OCI-LY1 (cell line): ENCODE measurements around the gene VASP.

Source experiments
- H2AFZ ChIP-seq: fragments of 200-600 bp; sonication (generic), shearing (Covaris generic); 2 replicates; pipeline ENCODE4 v1.6.0; 2014; ENCODE audit warnings: antibody characterized with exemption, mild to moderate bottlenecking, low read length
- H3F3A ChIP-seq: fragments of 200-600 bp; sonication (generic), shearing (Covaris generic); 2 replicates; pipeline ENCODE4 v1.6.0; 2014; ENCODE audit warnings: mild to moderate bottlenecking, antibody characterized with exemption, low read length, moderate library complexity; ENCODE audit not compliant: insufficient read depth
- H3K27ac ChIP-seq: fragments of 200-600 bp; sonication (generic); 2 replicates; pipeline ENCODE4 v1.5.1; 2014; ENCODE audit warnings: low read length, mixed run types, mild to moderate bottlenecking, low read depth; ENCODE audit not compliant: poor library complexity, severe bottlenecking
- H3K27me3 ChIP-seq: fragments of 200-600 bp; sonication (generic); 2 replicates; pipeline ENCODE4 v1.6.0; 2014; ENCODE audit warnings: antibody characterized with exemption, mild to moderate bottlenecking, low read length, moderate library complexity; ENCODE audit not compliant: insufficient read depth
- H3K36me3 ChIP-seq: fragments of 200-600 bp; sonication (generic); 2 replicates; pipeline ENCODE4 v1.6.1; 2014; ENCODE audit warnings: mild to moderate bottlenecking, antibody characterized with exemption, low read length, moderate library complexity, mixed read lengths; ENCODE audit not compliant: insufficient read depth
- H3K4me1 ChIP-seq: fragments of 200-600 bp; sonication (generic); 2 replicates; pipeline ENCODE4 v1.5.1; 2014; ENCODE audit warnings: mild to moderate bottlenecking, low read length, moderate library complexity; ENCODE audit not compliant: insufficient read depth, severe bottlenecking
- H3K4me2 ChIP-seq: fragments of 200-600 bp; sonication (generic), shearing (Covaris generic); 2 replicates; pipeline ENCODE4 v1.6.1; 2014; ENCODE audit warnings: low read length
- H3K4me3 ChIP-seq: fragments of 200-600 bp; sonication (generic); 2 replicates; pipeline ENCODE4 v1.5.1; 2014; ENCODE audit warnings: low read length, low read depth, mild to moderate bottlenecking, mixed read lengths; ENCODE audit not compliant: poor library complexity, severe bottlenecking
- H3K79me2 ChIP-seq: fragments of 200-600 bp; shearing (Covaris generic); 2 replicates; pipeline ENCODE4 v1.6.1; 2016; ENCODE audit warnings: mixed run types, low read length, mixed read lengths; ENCODE audit not compliant: insufficient read depth
- H3K9ac ChIP-seq: fragments of 200-600 bp; sonication (generic), shearing (Covaris generic); 2 replicates; pipeline ENCODE4 v1.6.1; 2014; ENCODE audit warnings: mild to moderate bottlenecking, low read length, mixed read lengths
- H3K9me2 ChIP-seq: fragments of 200-600 bp; sonication (generic), shearing (Covaris generic); 2 replicates; pipeline ENCODE4 v1.6.1; 2014; ENCODE audit warnings: low read depth, mild to moderate bottlenecking, low read length, mixed read lengths
- H3K9me3 ChIP-seq: fragments of 200-600 bp; shearing (Covaris generic); 2 replicates; pipeline ENCODE4 v1.6.1; 2014; ENCODE audit warnings: low read length, mixed read lengths
- H4K20me1 ChIP-seq: fragments of 200-600 bp; sonication (generic), shearing (Covaris generic); 2 replicates; pipeline ENCODE4 v1.6.0; 2016; ENCODE audit warnings: mild to moderate bottlenecking, low read length; ENCODE audit not compliant: insufficient read depth
- EZH2 ChIP-seq: fragments of 200-600 bp; sonication (generic), shearing (Covaris generic); IDR thresholded peaks from 2 replicates; pipeline ENCODE4 v1.8.0; 2017; ENCODE audit warnings: borderline replicate concordance, mixed run types, mild to moderate bottlenecking, antibody characterized with exemption, low read length, moderate library complexity, mixed read lengths
- TF ChIP-seq, protein P1 (sequence below): fragments of 200-600 bp; sonication (generic), shearing (Covaris generic); IDR thresholded peaks from 2 replicates; pipeline ENCODE4 v1.5.1; 2017; ENCODE audit warnings: mild to moderate bottlenecking, antibody characterized with exemption, low read length, moderate library complexity, mixed read lengths

The VASP gene

GRCh38 chr19:45526143-45526542 is 18.9 kb downstream of the VASP start:
- H3K9me3 ChIP-seq, result no peaks in the 10 kb centered on the region
- no peaks in the 10 kb centered on the region for H3K79me2 ChIP-seq
- H3K27ac ChIP-seq, result no peak overlapping the region
- no peak overlapping the region for H3K4me3 ChIP-seq
- H3F3A ChIP-seq, result no peaks in the 10 kb centered on the region
- H3K27me3 ChIP-seq, result no peaks in the 10 kb centered on the region
- H3K36me3 ChIP-seq, result peaks cover 56% of the 10 kb centered on the region
- H3K9ac ChIP-seq, result no peak overlapping the region
- H4K20me1 ChIP-seq, result no peaks in the 10 kb centered on the region
- no peak overlapping the region for H3K4me2 ChIP-seq
- no peaks in the 10 kb centered on the region for H3K4me1 ChIP-seq
- no peak overlapping the region for H2AFZ ChIP-seq
- TF ChIP-seq, protein P1, sequence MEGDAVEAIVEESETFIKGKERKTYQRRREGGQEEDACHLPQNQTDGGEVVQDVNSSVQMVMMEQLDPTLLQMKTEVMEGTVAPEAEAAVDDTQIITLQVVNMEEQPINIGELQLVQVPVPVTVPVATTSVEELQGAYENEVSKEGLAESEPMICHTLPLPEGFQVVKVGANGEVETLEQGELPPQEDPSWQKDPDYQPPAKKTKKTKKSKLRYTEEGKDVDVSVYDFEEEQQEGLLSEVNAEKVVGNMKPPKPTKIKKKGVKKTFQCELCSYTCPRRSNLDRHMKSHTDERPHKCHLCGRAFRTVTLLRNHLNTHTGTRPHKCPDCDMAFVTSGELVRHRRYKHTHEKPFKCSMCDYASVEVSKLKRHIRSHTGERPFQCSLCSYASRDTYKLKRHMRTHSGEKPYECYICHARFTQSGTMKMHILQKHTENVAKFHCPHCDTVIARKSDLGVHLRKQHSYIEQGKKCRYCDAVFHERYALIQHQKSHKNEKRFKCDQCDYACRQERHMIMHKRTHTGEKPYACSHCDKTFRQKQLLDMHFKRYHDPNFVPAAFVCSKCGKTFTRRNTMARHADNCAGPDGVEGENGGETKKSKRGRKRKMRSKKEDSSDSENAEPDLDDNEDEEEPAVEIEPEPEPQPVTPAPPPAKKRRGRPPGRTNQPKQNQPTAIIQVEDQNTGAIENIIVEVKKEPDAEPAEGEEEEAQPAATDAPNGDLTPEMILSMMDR, result no peak
- no peak for TF ChIP-seq EZH2
- H3K9me2 ChIP-seq, result no peaks in the 10 kb centered on the region

- no peak overlapping the region for H3K4me2 ChIP-seq
- no peaks in the 10 kb centered on the region for H3K9me2 ChIP-seq
- no peak overlapping the region for H3K4me3 ChIP-seq
- H3F3A ChIP-seq, result no peaks in the 10 kb centered on the region
- no peaks in the 10 kb centered on the region for H3K27me3 ChIP-seq
- H3K9ac ChIP-seq, result no peak overlapping the region
- H2AFZ ChIP-seq, result no peak overlapping the region
- TF ChIP-seq EZH2, result no peak
- no peaks in the 10 kb centered on the region for H3K9me3 ChIP-seq
- no peaks in the 10 kb centered on the region for H4K20me1 ChIP-seq
- no peaks in the 10 kb centered on the region for H3K4me1 ChIP-seq
- H3K27ac ChIP-seq, result no peak overlapping the region
- H3K79me2 ChIP-seq, result no peaks in the 10 kb centered on the region
- H3K36me3 ChIP-seq, result peaks cover 49% of the 10 kb centered on the region
Observed at GRCh38 chr19:45526971-45527370, 19.7 kb downstream of the VASP start.

DNA sequence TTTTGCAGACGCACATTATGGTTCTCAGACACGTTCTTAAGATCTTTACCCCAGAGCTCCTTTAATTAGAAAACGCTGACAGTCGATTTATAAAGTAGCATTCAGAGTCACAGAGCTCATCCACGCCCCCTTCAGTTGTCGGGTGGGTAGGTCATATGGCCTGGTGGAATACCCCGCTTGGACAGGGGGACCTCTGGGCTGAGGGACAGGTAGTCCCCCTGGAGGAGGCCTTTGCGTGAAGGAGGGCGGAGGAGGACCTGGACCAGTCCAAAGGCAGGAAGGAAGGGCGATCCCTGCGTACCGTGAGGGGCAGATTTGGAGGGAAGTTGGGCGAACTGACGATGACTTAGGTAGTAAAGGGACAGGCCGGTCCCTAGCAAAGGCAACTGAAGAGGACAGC is 20.5 kb downstream of the VASP start:
- Histone ChIP-seq H3K9ac (no peak overlapping the region), H3F3A (no peaks in the 10 kb centered on the region), H3K9me3 (no peaks in the 10 kb centered on the region), H3K79me2 (no peaks in the 10 kb centered on the region), H3K9me2 (no peaks in the 10 kb centered on the region), H2AFZ (no peak overlapping the region), H3K36me3 (peaks cover 48% of the 10 kb centered on the region), H3K4me1 (no peaks in the 10 kb centered on the region), H3K4me2 (no peak overlapping the region), H3K27ac (no peak overlapping the region), H3K4me3 (no peak overlapping the region), H3K27me3 (no peaks in the 10 kb centered on the region), H4K20me1 (no peaks in the 10 kb centered on the region)
- TF ChIP-seq EZH2, result no peak

GRCh38 chr19:45528149-45528743 is 21.0 kb downstream of the VASP start:
- H3K9me2 ChIP-seq, result no peaks in the 10 kb centered on the region
- no peaks in the 10 kb centered on the region for H4K20me1 ChIP-seq
- no peak overlapping the region for H2AFZ ChIP-seq
- H3K4me3 ChIP-seq, result no peak overlapping the region
- no peak overlapping the region for H3K4me2 ChIP-seq
- TF ChIP-seq, protein P1, result no peak
- TF ChIP-seq EZH2, result no peak
- no peaks in the 10 kb centered on the region for H3K79me2 ChIP-seq
- no peak overlapping the region for H3K27ac ChIP-seq
- H3K9me3 ChIP-seq, result no peaks in the 10 kb centered on the region
- H3K9ac ChIP-seq, result no peak overlapping the region
- no peaks in the 10 kb centered on the region for H3K4me1 ChIP-seq
- peaks cover 48% of the 10 kb centered on the region for H3K36me3 ChIP-seq
- H3K27me3 ChIP-seq, result no peaks in the 10 kb centered on the region
- H3F3A ChIP-seq, result no peaks in the 10 kb centered on the region
